Measurements from ENCODE around the gene CHST11.

DNA sequence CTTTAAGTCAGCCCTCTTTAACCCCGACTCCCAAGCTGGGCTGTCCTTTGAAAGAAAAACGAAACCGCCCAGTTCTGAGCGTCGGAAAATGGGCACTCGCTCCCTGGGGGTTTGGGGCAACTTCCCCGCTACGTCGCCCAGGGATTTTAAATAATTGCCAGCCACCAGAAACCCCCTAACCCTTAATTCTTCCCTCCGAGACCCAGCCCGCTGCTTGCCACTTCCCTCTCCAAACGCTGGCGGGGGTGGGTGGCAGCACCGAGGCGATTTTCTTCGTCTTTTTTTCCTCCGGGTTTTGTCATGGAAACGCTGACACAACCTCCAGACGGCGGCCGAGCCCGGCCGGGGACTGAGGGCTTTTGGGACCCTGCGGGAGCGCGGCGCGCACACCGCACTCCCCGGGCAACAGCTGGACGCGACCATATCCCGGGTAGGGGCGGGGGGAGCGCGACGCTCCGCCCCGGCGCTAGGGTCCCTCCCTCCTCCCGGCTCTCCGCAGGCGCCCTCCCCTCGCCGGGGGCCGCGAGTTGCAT lies at the start of gene CHST11:
- peak; percentile 35 for TF ChIP-seq ZNF366 (tag by site-specific recombination; conservative IDR thresholded peaks at IDR 0.05)
- no peak for TF ChIP-seq SETDB1 (IDR thresholded peaks at IDR 0.05; ENCODE audit: insufficient read length, low read length)
- no peak for TF ChIP-seq ZNF175 (tag by site-specific recombination; IDR thresholded peaks at IDR 0.05)
- no peak for TF ChIP-seq ZNF266 (tag by site-specific recombination; IDR thresholded peaks at IDR 0.05; ENCODE audit: low read depth)
- TF ChIP-seq, protein P1, sequence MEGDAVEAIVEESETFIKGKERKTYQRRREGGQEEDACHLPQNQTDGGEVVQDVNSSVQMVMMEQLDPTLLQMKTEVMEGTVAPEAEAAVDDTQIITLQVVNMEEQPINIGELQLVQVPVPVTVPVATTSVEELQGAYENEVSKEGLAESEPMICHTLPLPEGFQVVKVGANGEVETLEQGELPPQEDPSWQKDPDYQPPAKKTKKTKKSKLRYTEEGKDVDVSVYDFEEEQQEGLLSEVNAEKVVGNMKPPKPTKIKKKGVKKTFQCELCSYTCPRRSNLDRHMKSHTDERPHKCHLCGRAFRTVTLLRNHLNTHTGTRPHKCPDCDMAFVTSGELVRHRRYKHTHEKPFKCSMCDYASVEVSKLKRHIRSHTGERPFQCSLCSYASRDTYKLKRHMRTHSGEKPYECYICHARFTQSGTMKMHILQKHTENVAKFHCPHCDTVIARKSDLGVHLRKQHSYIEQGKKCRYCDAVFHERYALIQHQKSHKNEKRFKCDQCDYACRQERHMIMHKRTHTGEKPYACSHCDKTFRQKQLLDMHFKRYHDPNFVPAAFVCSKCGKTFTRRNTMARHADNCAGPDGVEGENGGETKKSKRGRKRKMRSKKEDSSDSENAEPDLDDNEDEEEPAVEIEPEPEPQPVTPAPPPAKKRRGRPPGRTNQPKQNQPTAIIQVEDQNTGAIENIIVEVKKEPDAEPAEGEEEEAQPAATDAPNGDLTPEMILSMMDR (tag by site-specific recombination; IDR thresholded peaks at IDR 0.05): peak; percentile 74
- TF ChIP-seq ZNF169 (tag by site-specific recombination; IDR thresholded peaks at IDR 0.05): no peak
- TF ChIP-seq KLF16 (tag by site-specific recombination; IDR thresholded peaks at IDR 0.05): peak; percentile 79
- TF ChIP-seq ZBTB8A (tag by site-specific recombination; IDR thresholded peaks at IDR 0.05): peak; percentile 84

Data from HEK293 (cell line).